Measurements from ENCODE around the gene GRIK4.

Gene GRIK4

GRCh38 chr11:120563703-120564572, 52.4 kb downstream of the GRIK4 start:
- no peak overlapping the region for H3K27ac Mint-ChIP-seq
- H3K4me3 Mint-ChIP-seq: no peak overlapping the region
- H3K27me3 Mint-ChIP-seq: peaks cover 57% of the 10 kb centered on the region
- no peaks in the 10 kb centered on the region for H3K9me3 Mint-ChIP-seq
- H3K36me3 Mint-ChIP-seq (ENCODE audit: low read depth): no peaks in the 10 kb centered on the region
- peaks cover 14% of the 10 kb centered on the region for H3K4me1 Mint-ChIP-seq (ENCODE audit: low read depth)

GRCh38 chr11:120564573-120565311, 53.2 kb downstream of the GRIK4 start:
- H3K4me3 Mint-ChIP-seq: peak overlapping the region; percentile 23
- H3K9me3 Mint-ChIP-seq: no peaks in the 10 kb centered on the region
- H3K27ac Mint-ChIP-seq: peak overlapping the region; percentile 65
- peaks cover 14% of the 10 kb centered on the region for H3K4me1 Mint-ChIP-seq (ENCODE audit: low read depth)
- peaks cover 63% of the 10 kb centered on the region for H3K27me3 Mint-ChIP-seq
- H3K36me3 Mint-ChIP-seq (ENCODE audit: low read depth): no peaks in the 10 kb centered on the region

GRCh38 chr11:120565466-120566155, 54.1 kb downstream of the GRIK4 start:
- H3K27ac Mint-ChIP-seq: peak overlapping the region; percentile 65
- H3K9me3 Mint-ChIP-seq: no peaks in the 10 kb centered on the region
- peaks cover 14% of the 10 kb centered on the region for H3K4me1 Mint-ChIP-seq (ENCODE audit: low read depth)
- peak overlapping the region; percentile 23 for H3K4me3 Mint-ChIP-seq
- no peaks in the 10 kb centered on the region for H3K36me3 Mint-ChIP-seq (ENCODE audit: low read depth)
- peaks cover 62% of the 10 kb centered on the region for H3K27me3 Mint-ChIP-seq

GRCh38 chr11:120566176-120566575, 54.6 kb downstream of the GRIK4 start:
- Mint-ChIP-seq H3K36me3 (ENCODE audit: low read depth) (no peaks in the 10 kb centered on the region), H3K4me1 (ENCODE audit: low read depth) (peaks cover 14% of the 10 kb centered on the region), H3K27me3 (peaks cover 61% of the 10 kb centered on the region), H3K9me3 (no peaks in the 10 kb centered on the region), H3K27ac (no peak overlapping the region), H3K4me3 (no peak overlapping the region)

GRCh38 chr11:120568572-120569307, 57.2 kb downstream of the GRIK4 start:
- Mint-ChIP-seq H3K4me3 (no peak overlapping the region), H3K9me3 (no peaks in the 10 kb centered on the region), H3K36me3 (ENCODE audit: low read depth) (no peaks in the 10 kb centered on the region), H3K4me1 (ENCODE audit: low read depth) (peaks cover 14% of the 10 kb centered on the region), H3K27ac (no peak overlapping the region), H3K27me3 (peaks cover 51% of the 10 kb centered on the region)

- no peak overlapping the region for H3K27ac Mint-ChIP-seq
- no peaks in the 10 kb centered on the region for H3K9me3 Mint-ChIP-seq
- no peaks in the 10 kb centered on the region for H3K36me3 Mint-ChIP-seq (ENCODE audit: low read depth)
- H3K27me3 Mint-ChIP-seq: peaks cover 49% of the 10 kb centered on the region
- H3K4me1 Mint-ChIP-seq (ENCODE audit: low read depth): peaks cover 14% of the 10 kb centered on the region
- H3K4me3 Mint-ChIP-seq: no peak overlapping the region
Measured at GRCh38 chr11:120569861-120570260, 58.3 kb downstream of the GRIK4 start.

- H3K9me3 Mint-ChIP-seq: no peaks in the 10 kb centered on the region
- H3K4me1 Mint-ChIP-seq (ENCODE audit: low read depth): no peaks in the 10 kb centered on the region
- no peak overlapping the region for H3K27ac Mint-ChIP-seq
- no peak overlapping the region for H3K4me3 Mint-ChIP-seq
- peaks cover 47% of the 10 kb centered on the region for H3K27me3 Mint-ChIP-seq
- no peaks in the 10 kb centered on the region for H3K36me3 Mint-ChIP-seq (ENCODE audit: low read depth)
Measured at GRCh38 chr11:120571476-120571875, 59.9 kb downstream of the GRIK4 start.

GRCh38 chr11:120573756-120574354, 62.3 kb downstream of the GRIK4 start:
- H3K27me3 Mint-ChIP-seq: peaks cover 44% of the 10 kb centered on the region
- peaks cover 5% of the 10 kb centered on the region for H3K4me1 Mint-ChIP-seq (ENCODE audit: low read depth)
- no peaks in the 10 kb centered on the region for H3K9me3 Mint-ChIP-seq
- no peaks in the 10 kb centered on the region for H3K36me3 Mint-ChIP-seq (ENCODE audit: low read depth)
- no peak overlapping the region for H3K4me3 Mint-ChIP-seq
- no peak overlapping the region for H3K27ac Mint-ChIP-seq

- H3K9me3 Mint-ChIP-seq: no peaks in the 10 kb centered on the region
- H3K4me3 Mint-ChIP-seq: no peak overlapping the region
- H3K4me1 Mint-ChIP-seq (ENCODE audit: low read depth): peaks cover 15% of the 10 kb centered on the region
- peaks cover 42% of the 10 kb centered on the region for H3K27me3 Mint-ChIP-seq
- H3K36me3 Mint-ChIP-seq (ENCODE audit: low read depth): no peaks in the 10 kb centered on the region
- no peak overlapping the region for H3K27ac Mint-ChIP-seq
Measured at GRCh38 chr11:120574876-120575275, 63.3 kb downstream of the GRIK4 start.

GRCh38 chr11:120575461-120575860, 63.9 kb downstream of the GRIK4 start:
- no peak overlapping the region for H3K4me3 Mint-ChIP-seq
- H3K4me1 Mint-ChIP-seq (ENCODE audit: low read depth): peaks cover 21% of the 10 kb centered on the region
- peaks cover 42% of the 10 kb centered on the region for H3K27me3 Mint-ChIP-seq

GRCh38 chr11:120576606-120577005, 65.1 kb downstream of the GRIK4 start:
- H3K4me1 Mint-ChIP-seq (ENCODE audit: low read depth): peaks cover 30% of the 10 kb centered on the region
- no peaks in the 10 kb centered on the region for H3K36me3 Mint-ChIP-seq (ENCODE audit: low read depth)
- peaks cover 41% of the 10 kb centered on the region for H3K27me3 Mint-ChIP-seq
- no peak overlapping the region for H3K4me3 Mint-ChIP-seq
- no peaks in the 10 kb centered on the region for H3K9me3 Mint-ChIP-seq
- no peak overlapping the region for H3K27ac Mint-ChIP-seq

More at GRCh38 chr11:120575461-120575860, 63.9 kb downstream of the GRIK4 start:
- Mint-ChIP-seq H3K36me3 (ENCODE audit: low read depth) (no peaks in the 10 kb centered on the region), H3K9me3 (no peaks in the 10 kb centered on the region), H3K27ac (no peak overlapping the region)

GRCh38 chr11:120577041-120577440, 65.5 kb downstream of the GRIK4 start:
- no peaks in the 10 kb centered on the region for H3K36me3 Mint-ChIP-seq (ENCODE audit: low read depth)
- peaks cover 38% of the 10 kb centered on the region for H3K27me3 Mint-ChIP-seq
- no peak overlapping the region for H3K4me3 Mint-ChIP-seq
- no peaks in the 10 kb centered on the region for H3K9me3 Mint-ChIP-seq
- H3K27ac Mint-ChIP-seq: no peak overlapping the region
- peaks cover 30% of the 10 kb centered on the region for H3K4me1 Mint-ChIP-seq (ENCODE audit: low read depth)

GRCh38 chr11:120577624-120578363, 66.2 kb downstream of the GRIK4 start:
- Mint-ChIP-seq H3K36me3 (ENCODE audit: low read depth) (no peaks in the 10 kb centered on the region), H3K9me3 (no peaks in the 10 kb centered on the region), H3K4me3 (no peak overlapping the region), H3K4me1 (ENCODE audit: low read depth) (peaks cover 30% of the 10 kb centered on the region), H3K27me3 (peaks cover 38% of the 10 kb centered on the region), H3K27ac (peak overlapping the region; percentile 1)
